GM12892 (cell line): ENCODE data around the gene TRPV5.

Source experiments
- POLR2A ChIP-seq: IDR thresholded peaks from 2 replicates; pipeline ENCODE4 v1.6.1; 2011; ENCODE audit warnings: low read depth, low read length, control low read depth
- POLR2AphosphoS5 ChIP-seq: IDR thresholded peaks from 2 replicates; pipeline ENCODE4 v1.6.1; 2011; ENCODE audit warnings: low read depth, low read length, control low read depth
- TAF1 ChIP-seq: IDR thresholded peaks from 2 replicates; pipeline ENCODE4 v1.6.1; 2011; ENCODE audit warnings: low read depth, mild to moderate bottlenecking, control low read depth, low read length, borderline replicate concordance

GRCh38 chr7:142892951-142893350, 40.6 kb downstream of the TRPV5 start:
- no peak for TF ChIP-seq POLR2A
- TF ChIP-seq TAF1, result no peak
- TF ChIP-seq POLR2AphosphoS5, result no peak
